Measurements from ENCODE around the gene CIC. TPM values are rescaled to one million over a fixed set of nuclear protein-coding genes. Genes with fewer than 3 reads are reported as not detected.

Gene CIC
- total and polyA plus RNA-seq, 10 of the 15 experiments (the other 5 are each of a cell fraction or from before 2014, with no cell fraction given): 0.18 to 50.6 (median 7.1) TPM

- TF ChIP-seq CHD1 (IDR thresholded peaks at IDR 0.05; ENCODE audit: low read depth, low read length) (no peak), E2F8 (IDR thresholded peaks at IDR 0.05; ENCODE audit: low read depth, partially characterized antibody) (no peak)
Measured at GRCh38 chr19:42290136-42290522, 21.1 kb downstream of the CIC start (continued).

GRCh38 chr19:42290523-42291434, 21.7 kb downstream of the CIC start:
- in situ Hi-C loops (cut with MboI): no loop called here
- Histone ChIP-seq H3K9me3 (replicated peaks; ENCODE audit: control insufficient read depth, insufficient read depth, low read length) (no peaks in the 10 kb centered on the region), H3K4me1 (ENCODE audit: control insufficient read depth, insufficient read depth, low read length) (peaks cover 6% of the 10 kb centered on the region), H3K4me3 (no peak overlapping the region), H3K4me2 (ENCODE audit: control insufficient read depth, insufficient read depth) (no peak overlapping the region), H3K36me3 (ENCODE audit: control insufficient read depth in 2 of 2, insufficient read depth in 2 of 2, low read length in 1 of 2) (peaks cover 22 to 33% of the 10 kb centered on the region in 2 experiments), H3K79me2 (ENCODE audit: control insufficient read depth, insufficient read depth, low read length) (peaks cover 5% of the 10 kb centered on the region), H3K27me3 (replicated peaks in 1 of 2; ENCODE audit: control insufficient read depth in 2 of 2, insufficient read depth in 2 of 2, low read length in 1 of 2) (no peaks in the 10 kb centered on the region), H3K9ac (ENCODE audit: control insufficient read depth, insufficient read depth, low read length) (no peak overlapping the region), H2AFZ (ENCODE audit: control insufficient read depth, low read depth, low read length) (no peak overlapping the region), H3K27ac (ENCODE audit: control insufficient read depth, insufficient read depth) (no peak overlapping the region), H4K20me1 (ENCODE audit: control insufficient read depth, insufficient read depth) (no peaks in the 10 kb centered on the region)
- ChIA-PET RAD21 (ENCODE audit: unreplicated experiment) (no interaction called here), SMC1A (ENCODE audit: uncharacterized antibody, unreplicated experiment) (no interaction called here), CTCF (no interaction called here), POLR2A (no interaction called here)
- 69% methylated on average over 31 of the region's 31 CpGs for WGBS (ENCODE audit: insufficient coverage, insufficient replicate concordance, low lambda C conversion rate, missing lambda C conversion rate)
- intact Hi-C loops (cut with micrococcal nuclease; ENCODE audit: unreplicated experiment): no loop called here
- DNase-seq (ENCODE audit: low read depth, low spot score): no peak
- no peak for FAIRE-seq
- peak; percentile 90 for ATAC-seq
- BruUV-seq (replicated peaks): no TSS peak
- TF ChIP-seq RAD21 (IDR thresholded peaks at IDR 0.05; ENCODE audit: insufficient read depth, low read depth, low read length): peak; percentile 35
- TF ChIP-seq SMARCA5 (IDR thresholded peaks at IDR 0.05): 0 out of 2 replicates have a peak, but pooled peaks have one; percentile 35
- peak; percentile 49 to 73 (median 63) for TF ChIP-seq CTCF (IDR thresholded peaks at IDR 0.05 in 2 of 3, conservative IDR thresholded peaks at IDR 0.05 in 1 of 3; ENCODE audit: control insufficient read depth in 2 of 3, extremely low read depth in 1 of 3, insufficient read depth in 1 of 3, low read depth in 3 of 3, low read length in 3 of 3)
- 0 out of 2 replicates have a peak, but pooled peaks have one; percentile 29 for TF ChIP-seq YY1 (IDR thresholded peaks at IDR 0.05; ENCODE audit: low read depth, low read length)
- 0 out of 2 replicates have a peak, but pooled peaks have one; percentile 42 for TF ChIP-seq POLR2A (IDR thresholded peaks at IDR 0.05; ENCODE audit: low read depth, low read length)
- no peak for TF ChIP-seq NFYB (IDR thresholded peaks at IDR 0.05; ENCODE audit: insufficient read depth, low read depth, low read length)
- TF ChIP-seq SMC3 (IDR thresholded peaks at IDR 0.05; ENCODE audit: borderline replicate concordance, low read length): peak; percentile 39; the same call in 1 of the 2 replicates
- TF ChIP-seq ZNF217 (IDR thresholded peaks at IDR 0.05): no peak
- TF ChIP-seq RUNX3 (IDR thresholded peaks at IDR 0.05; ENCODE audit: low read length): peak; percentile 9; the same call in 1 of the 2 replicates

Measured in GM12878 (cell line).